HG02943 (cell line): ENCODE results near the gene SPON1.
"Not testable (repeated sequence)": the region's sequence is repeated elsewhere in the genome, so short reads cannot be mapped to it uniquely, and the experiment has no call there.

Source experiments
- ATAC-seq: cut with Tn5 transposase; IDR thresholded peaks from one replicate; pipeline ENCODE4 v1.9.1; 2021; ENCODE audit warnings: mild to moderate bottlenecking, low read depth, moderate library complexity; ENCODE audit not compliant: unreplicated experiment

Gene SPON1

DNA sequence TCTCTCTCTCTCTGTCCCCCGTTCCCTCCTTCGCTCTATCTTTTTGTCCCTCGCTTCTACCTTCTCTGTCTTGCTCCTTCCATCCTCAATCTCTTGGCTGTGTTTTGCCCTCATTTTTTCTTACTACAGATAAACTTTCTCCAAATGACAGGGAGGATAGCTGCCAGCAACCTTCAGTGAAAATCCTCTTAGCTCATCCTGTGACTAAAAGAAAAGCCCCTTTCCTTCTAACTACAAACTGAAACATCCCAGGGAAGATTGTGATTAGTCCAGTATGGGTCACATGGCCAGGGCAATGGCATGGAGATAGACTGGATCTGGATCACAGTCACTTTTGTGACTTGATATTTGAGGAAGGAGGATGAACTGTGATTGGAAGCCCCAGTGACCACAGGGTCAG is 10.4 kb downstream of the SPON1 start:
- ATAC-seq, result no peak

DNA sequence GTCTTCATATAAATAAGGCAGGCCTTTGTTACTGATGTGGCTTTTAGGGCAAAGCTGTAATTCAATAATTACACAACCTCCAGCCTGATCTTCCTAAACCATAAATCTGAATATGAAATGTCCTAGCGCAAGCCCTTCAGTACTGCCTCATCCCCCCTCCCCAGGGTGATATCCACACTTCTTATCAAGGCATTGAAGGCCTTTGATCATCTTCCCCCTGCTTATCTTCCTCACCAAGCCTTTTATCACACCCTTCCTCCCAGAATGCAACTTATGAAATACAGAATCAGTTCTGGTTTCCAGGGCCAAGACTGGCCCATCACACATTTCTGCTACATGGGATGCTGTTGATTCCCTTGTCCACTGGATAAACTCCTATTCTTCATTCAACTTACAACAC is 12.1 kb downstream of the SPON1 start:
- no peak for ATAC-seq

DNA sequence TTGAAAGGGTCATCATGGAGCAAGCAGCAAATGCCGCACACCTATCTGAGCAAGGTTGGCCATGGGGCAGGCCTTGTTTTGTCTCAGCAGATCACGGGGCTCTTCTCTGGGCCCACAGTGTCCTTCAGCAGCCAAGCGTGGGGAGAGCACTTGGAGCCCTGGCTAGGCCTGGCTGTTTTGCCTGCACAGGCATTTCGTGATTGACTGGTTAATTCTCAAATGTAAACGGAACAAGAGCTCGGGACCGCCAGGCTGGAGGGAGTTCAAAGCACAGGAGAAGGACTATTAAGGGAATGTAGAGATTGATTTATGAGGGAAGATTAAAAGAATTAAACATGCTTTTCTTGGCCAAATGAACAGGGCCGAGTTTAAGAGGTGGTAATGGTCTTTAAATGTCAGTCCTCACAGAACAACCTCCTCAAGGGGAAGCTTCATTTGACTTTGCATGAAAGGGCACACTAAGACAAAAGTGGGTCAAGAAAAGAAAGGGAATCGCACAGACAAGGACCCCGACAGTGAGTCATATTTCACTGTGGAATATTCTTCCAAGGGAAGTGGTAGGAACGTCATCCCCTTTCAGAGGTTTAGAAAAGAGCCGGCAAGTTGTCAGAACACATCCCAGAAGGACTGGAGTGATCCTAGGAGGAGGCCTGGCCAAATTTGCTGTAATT is 20.7 kb downstream of the SPON1 start:
- no peak for ATAC-seq

DNA sequence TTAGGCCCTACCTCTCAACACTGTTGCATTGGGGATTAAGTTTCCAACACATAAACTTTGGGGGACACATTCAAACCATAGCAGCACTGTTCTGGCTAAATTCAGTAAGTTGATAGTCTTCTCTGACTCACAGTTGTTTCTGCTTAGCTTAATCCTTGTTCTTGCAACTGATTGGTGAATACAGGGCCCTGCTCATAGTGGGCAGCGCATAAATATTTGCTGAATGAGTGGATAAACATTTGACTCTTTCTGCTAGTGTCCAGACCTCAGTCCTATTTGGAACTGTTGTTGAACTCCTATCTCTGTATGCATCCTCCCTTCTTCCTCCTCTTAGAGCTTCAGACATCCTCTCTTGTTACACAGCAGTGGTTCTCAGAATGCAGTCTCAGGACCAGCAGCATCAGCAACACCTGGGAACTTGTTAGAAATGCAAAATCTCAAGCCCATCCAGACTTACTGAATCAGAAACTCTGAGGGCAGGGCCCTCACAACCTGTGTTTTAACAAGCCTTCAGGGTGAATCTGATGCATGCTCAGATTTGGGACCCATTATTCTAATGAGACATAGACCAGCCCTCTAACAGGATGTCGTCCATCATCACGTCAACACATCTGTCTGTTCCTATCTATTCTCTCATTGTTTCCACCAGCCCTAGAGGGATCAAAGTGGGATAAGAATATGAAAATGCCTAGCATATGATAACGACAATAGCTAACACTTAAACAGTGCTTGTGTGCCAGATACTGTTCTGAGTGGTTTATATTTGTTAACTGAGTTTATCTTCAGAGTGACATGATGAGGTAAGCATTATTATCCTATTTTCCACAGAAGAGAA is 22.3 kb downstream of the SPON1 start:
- no peak for ATAC-seq

DNA sequence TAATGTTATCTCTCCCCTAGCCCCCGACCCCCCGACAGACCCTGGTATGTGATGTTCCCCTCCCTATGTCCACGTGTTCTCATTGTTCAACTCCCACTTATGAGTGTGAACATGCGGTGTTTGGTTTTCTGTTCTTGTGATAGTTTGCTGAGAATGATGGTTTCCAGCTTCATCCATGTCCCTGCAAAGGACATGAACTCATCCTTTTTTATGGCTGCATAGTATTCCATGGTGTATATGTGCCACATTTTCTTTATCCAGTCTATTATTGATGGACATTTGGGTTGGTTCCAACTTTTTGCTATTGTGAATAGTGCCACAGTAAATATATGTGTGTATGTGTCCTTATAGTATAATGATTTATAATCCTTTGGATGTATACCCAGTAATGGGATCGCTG is 24.2 kb downstream of the SPON1 start:
- not testable (repeated sequence) for ATAC-seq

DNA sequence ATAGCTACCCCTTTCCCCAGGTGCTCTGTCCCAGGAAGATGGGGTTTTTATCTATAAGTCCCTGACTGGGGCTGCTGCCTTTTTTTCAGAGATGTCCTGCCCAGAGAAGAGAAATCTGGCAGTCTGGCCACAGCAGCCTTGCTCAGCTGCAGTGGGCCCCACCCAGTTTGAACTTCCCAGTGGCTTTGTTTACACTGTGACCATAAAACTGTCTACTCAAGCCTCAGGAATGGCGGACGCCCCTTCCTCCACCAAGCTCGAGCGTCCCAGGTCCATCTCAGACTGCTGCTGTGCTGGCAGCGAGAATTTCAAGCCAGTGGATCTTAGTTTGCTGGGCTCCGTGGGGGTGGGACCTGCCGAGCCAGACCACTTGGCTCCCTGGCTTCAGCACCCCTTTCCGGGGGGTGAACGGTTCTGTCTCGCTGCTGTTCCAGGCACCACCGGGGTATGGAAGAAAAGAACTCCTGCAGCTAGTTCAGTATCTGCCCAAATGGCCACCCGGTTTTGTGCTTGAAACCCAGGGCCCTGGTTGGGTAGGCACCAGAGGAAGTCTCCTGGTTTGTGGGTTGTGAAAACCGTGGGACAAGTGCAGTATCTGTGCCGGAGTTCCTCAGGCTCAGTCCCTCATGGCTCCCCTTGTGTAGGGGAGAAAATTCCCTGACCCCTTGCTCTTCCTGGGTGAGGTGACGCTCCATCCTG is 29.8 kb downstream of the SPON1 start:
- not testable (repeated sequence) for ATAC-seq

DNA sequence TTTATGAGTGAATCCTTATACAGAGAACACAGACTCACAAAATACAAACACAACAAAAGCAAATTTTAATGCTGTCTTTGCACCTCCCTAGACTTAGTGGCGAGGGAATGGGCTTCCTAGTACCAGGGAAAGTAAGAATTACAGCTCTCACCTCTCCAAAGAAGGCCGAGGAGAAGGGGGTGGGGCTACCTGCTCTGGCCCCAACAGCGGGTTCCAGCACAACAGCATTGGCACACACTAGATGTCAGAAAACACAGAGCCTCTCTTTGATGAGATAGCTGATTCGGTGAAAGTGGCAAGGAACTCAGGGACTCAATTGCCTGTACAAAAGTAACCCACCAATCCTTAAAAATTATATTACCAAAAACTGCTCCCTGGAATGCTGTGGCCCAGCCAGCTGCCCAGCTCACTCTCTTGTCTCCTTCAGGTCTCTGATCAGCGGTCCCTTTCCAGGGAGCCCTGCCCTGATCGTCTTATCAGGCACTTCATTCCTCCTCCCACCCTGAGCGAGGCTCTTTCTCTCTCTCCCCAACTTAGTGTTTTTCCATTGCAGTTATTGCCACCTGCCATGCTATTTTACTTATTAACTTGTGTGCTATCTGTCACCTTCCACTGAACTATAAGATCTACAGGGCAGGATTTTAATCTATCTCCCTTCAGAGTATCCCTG is 30.7 kb downstream of the SPON1 start:
- ATAC-seq, result no peak

DNA sequence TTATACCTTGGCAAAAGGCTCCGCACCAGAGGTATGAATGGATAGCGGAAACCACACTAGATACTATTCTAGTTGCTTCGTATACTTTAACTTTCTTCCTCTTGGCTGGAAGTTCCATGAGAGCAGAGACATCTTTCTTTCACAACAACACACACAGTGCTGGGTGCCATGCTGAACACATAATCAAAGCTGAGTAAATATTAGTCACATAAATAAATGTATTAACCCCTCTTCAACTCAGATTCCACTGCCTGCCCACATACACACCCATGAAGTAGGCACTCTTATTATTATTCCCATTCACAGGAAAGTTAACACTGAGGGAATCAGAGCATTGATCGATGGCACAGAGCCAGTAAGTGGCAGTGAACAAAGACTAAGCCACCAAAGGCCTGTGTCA is 35.4 kb downstream of the SPON1 start:
- ATAC-seq, result no peak

DNA sequence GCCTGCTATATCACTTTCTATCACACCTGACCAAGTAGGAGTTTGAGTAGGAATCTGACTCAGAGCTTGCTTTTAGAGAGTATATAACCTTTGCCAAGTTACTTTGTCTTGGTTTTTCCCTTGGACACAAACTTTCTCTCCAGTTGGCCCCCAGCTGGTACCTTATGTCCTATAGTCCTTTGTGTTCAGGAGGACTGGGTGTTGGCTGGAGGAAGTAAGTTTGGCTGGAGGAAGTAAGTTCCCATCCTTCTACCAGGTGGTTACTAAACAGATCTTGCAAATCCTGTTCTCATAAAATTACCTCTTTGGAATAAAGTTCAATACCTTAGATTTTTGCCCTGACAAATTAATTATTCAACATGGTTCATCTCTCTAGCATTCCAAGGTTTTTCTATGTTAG is 37.2 kb downstream of the SPON1 start:
- ATAC-seq, result no peak

DNA sequence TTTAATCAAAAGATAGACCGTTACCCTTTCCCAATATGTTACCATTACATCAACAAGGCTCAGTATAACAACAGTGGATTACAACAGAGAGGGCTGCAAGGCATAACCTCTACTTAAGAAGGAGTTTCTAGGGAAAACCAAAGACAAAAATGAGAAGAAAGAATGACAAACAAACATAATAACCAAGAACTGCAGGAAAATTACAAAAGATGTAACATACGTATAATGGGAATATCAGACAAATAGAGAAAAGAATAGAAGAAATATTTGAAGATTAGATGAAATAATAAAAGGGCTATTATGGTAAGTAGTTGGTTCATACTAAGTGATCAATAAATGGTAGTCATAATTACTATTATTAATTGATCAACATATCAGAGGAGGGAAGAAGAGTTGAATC is 39.1 kb downstream of the SPON1 start:
- no peak for ATAC-seq

DNA sequence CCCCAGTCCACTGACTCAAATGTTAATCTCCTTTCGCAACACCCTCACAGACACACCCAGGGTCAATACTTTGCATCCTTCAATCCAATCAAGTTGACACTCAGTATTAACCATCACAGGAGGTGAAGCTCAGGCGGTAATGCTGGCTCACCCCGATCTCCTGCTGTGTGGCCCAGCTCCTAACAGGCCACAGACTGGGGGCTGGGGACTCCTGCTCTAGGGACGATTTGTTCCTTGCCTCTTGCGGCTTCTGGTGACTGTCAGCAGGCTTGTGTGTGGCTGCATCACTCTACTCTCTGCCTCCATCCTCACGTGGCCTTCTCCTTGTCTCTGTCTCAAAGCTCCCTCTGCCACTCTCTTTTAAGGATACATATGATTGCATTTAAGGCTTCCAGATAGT is 45.0 kb downstream of the SPON1 start:
- no peak for ATAC-seq

DNA sequence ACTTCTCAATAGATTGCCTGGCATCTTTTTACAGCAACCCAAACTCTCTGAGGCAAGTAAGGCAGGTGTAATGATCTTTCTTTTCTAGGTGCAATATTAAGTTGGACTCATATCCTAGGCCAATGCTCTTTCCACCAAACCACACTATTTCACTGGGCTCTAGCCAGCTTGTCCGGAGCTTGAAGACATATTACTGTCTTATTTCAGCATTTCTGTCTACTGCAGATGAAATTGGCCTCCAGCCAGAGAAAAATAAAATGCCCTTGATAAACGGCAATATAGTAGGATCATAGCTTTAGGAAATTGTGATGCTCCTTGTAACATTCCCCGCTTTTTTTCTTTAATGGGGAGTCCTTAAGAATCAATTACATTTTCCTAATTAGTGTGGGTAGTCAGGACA is 48.1 kb downstream of the SPON1 start:
- no peak for ATAC-seq

DNA sequence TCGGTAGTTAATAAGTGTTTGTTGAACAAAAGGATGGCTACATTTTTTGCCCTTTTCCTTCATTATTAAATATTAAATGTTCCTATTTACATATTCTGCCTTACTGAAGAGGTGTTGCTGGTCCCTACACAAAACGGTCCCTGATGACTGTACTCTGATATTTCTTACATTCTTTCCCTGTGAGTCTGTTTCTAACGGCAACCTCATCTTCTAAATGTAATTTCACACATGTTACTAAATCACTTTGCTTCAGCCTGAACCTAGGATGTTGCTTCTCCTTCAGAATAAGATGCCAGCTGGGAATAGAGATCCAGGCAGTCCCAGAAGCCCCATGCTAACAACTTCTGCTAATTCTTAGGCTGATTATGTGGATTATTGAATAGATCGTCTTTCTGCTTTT is 50.3 kb downstream of the SPON1 start:
- ATAC-seq, result no peak

DNA sequence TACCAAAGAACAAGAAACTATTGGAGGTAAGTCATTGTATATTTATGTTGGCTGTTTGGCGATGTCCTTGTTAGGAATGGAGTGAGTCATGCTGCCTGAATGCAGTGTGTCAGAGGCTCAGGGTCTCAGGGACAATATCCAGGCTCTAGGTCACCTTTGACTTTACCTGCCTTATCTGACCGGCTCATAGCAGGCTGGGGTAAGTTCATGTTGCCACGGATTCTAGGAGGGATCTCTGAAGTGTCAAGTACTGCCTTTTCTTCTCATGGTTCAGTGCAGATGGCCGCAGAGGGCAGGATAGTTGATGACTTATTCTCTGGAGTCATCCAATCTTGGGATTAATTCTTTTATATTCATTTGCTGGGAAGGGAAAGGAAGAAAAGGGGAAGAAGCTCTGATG is 53.2 kb downstream of the SPON1 start:
- ATAC-seq, result no peak

DNA sequence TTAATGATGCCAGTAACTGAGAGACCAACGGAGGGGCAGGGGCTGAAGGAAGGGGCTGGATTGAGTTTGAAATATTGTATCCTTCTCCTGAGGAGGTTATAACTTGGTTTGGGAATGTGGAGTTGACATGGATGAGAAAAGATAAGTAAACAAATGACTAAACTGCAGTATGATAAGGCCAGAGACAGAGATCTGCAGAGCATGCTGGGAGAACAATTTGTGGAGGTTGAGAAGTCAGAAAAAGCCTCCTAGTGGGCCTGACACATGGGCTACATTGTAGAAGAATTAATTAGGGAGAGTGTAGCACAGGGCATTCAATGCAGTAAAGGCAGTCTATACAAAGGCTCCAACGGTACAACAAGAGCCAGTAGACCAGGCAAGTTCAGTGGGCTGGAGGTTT is 55.9 kb downstream of the SPON1 start:
- ATAC-seq, result no peak

DNA sequence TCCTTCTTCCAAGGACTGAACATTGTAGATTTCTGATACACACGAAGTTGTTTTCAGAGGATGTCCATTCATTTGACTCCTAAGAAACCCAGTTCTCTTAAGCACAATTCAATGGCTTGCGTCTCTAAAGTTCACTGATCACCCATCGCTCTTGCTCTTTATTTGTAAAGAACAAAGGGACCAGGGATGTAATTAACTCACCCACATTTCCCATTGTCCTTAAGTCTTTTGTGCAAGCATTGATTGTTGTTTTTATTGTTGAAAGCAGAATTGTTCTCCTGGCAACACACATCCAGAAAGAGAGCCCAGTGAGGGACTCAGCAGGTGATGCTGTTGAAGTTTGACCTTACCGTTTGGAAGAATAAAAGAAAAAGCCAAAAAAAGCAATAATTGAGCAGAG is 59.2 kb downstream of the SPON1 start:
- no peak for ATAC-seq

DNA sequence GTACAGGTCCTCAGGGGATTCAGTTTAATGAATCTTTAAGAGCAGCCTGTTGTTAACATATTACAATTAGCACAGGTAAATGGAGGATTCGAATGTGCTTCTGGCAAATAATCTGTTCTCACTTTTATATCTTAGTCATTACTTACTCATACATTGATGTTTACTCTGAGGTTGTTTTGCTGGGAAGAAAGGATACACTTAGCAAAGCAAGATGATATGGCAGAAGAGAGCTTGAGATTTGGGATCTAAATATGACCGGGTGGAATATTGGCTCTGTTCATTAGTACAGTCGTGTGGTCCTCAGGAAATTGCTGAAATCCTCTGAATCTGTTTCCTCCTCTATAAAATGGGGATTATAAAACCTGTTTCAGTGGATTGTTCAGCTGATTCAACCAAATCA is 59.7 kb downstream of the SPON1 start:
- ATAC-seq, result no peak

DNA sequence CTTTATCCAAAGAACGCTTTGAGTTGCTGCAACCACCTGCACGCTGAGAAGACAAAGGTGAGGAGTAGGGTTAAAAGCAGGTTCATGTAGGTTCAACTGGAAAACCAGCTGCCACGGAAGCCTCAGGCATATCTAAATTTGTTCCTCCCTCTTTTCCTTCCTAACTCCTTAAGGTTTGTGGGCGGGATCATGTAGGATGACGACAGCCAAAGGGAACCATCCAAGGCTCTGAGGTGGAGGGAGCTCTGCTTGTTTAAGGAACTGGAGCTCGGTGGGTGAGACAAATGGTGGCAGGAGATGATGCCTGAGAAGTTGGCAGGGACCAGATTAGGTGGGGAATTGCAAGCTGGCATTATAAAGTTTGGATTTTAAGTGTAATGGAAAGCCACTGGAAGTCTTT is 60.3 kb downstream of the SPON1 start:
- ATAC-seq, result no peak

DNA sequence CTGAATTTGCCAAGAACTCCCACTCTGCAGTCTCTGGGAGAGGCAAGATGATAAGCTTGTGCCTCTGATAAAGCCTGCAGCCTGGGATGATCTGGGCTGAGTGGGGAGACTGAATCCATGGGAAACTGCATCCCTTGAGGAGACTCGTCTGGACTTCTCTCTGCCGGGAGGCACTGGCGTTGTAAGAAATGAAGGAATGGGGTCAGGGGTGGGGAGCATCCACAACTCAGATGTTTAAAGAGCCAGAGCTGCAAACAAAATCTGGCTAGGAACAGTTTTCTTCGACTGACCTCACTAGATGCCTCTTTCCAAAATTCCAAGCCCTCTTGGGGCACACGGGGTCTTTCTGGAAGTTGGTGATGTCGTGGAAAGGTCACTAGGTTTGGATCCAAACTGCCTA is 64.4 kb downstream of the SPON1 start:
- no peak for ATAC-seq

DNA sequence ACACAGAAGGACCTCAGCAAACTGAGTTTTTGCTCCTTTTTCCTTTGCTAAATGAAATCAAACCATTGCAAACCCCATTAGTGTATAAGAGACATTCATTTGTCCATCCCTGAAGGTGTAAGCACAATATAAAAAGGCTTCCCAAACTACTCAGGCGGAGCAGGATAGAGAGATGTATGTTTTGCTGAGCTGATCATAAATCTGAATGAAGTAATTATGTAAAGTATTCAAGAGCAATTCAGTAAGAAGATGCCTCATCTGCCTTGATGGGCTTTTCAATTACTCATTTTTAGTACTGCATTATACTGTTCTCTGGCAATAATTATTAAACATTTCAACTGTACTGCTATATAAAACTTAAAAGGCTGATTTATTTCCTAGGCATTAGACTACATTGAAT is 65.0 kb downstream of the SPON1 start:
- ATAC-seq, result no peak

DNA sequence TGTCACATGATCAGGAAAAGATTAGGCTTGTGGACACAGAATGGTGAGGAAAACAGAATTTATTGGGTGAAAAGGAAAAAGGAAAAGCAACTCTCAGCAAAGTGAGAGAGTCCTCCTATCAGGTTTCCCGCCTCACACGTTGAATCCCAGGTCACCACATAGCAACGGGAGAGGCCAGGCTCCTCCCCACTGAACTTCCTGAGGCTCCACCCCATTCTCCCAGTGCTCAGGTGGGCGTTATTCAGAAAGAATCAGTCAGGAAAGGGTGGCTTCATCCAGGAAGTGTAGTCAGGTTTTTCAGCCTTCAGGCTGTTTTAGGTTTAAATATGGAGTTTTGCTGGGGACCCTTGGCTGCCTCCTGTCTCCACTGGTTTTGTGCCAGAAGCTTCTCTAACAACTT is 66.9 kb downstream of the SPON1 start:
- ATAC-seq, result no peak
